Activated CD8-positive, alpha-beta memory T cell treated with anti-CD3 and anti-CD28 coated beads, Interleukin-2, amount 50 U/mL, for 1 hour (primary cell): ENCODE measurements around the gene CENPB.
A peak's percentile ranks its signal among the peaks of the same experiment; 100 is the strongest.

ENCODE experiments used
- DNase-seq: peaks from one replicate; pipeline ENCODE4 v3.0.0-alpha.2; 2020; ENCODE audit errors: extremely low read depth

Gene CENPB

DNA sequence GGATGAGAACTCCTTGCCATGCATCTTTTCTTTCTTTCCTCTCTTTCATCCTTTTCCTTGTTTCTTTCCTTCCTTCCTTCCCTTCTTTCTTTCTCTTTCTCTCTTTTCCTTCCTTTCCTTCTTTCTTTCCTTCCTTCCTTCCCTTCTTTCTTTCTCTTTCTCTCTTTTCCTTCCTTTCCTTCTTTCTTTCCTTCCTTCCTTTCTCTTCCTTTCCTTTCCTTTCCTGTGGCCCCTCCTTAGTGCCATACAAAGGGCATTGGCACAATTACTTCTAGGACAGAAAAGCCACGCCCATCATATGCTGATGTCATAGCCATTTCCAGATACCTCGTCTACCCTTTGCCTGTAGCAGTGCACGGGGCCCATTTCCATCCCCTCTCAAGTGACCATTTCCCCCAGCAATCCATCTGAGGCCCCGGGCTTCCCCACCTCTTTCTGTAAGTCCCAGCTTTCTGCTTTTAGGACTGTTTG is 2.2 kb upstream of the CENPB start:
- no peak for DNase-seq

DNA sequence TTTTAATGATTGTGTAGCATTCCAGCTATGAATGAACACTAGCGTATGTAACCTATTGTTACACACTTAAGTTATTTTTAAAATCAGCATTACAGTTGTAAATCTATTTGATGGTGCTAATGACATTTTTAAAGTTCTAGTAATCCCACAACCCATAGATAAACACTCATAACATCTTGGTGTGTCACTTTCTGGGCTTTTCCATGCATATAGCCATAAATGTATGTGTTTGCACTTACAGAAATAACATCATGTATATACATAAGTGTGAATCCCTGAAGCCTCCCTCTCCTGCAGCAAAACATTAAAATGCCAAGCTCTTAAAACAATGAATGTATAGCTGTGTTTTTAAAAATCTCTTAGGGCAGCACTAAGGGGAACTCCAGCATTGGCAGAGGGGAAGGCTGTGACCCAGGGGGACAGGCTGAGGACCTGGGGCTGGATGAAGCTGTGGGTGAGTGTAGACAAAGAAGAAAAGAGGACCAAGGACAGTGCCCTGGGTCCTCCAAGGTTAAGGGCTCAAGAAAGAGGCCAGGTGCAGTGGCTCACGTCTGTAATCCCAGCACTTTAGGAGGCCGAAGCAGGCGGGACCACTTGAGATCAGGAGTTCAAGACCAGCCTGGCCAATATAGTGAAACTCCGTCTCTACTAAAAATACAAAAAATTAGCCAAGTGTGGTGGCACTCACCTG is 929 bp upstream of the CENPB start:
- DNase-seq, result no peak

GRCh38 chr20:3786126-3786484 is 435 bp downstream of the CENPB start:
- DNase-seq, result no peak

- no peak for DNase-seq
These were observed 1.1 kb downstream of the CENPB start for GRCh38 chr20:3785240-3786125.

GRCh38 chr20:3784863-3785239 is 1.7 kb downstream of the CENPB start:
- DNase-seq, result no peak

DNA sequence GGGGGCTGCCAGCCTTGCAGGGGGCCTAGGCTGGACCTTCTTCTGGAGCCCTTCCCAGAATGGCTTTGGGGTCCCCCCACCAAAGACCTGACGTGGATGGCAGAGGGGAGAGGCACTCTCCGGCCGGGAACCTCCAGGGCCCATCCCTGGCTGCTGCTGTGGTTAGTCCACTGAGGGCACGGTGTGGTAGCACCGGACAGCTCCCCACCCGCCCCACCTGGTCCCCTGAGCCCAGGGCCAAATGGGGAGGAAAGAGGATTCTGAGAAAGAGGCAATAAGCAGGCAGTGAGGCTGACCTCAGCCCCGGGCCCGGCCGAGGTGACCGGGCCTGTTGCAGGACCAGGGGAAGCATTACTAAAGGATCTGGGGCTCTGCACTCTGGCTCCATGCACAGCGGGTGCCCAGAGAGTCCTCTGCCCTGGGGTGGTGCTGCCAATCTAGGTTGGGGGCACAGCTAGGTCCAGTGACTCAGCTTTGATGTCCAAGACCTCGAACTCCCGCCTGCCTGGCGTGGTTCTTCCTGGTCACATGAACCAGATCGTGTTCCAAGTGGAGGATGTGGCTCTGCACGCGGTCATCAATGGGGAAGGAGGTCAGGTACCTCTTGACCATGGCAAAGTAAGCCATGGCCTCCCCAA is 2.2 kb downstream of the CENPB start:
- no peak for DNase-seq

GRCh38 chr20:3783511-3784195 is 2.9 kb downstream of the CENPB start:
- DNase-seq, result no peak

DNA sequence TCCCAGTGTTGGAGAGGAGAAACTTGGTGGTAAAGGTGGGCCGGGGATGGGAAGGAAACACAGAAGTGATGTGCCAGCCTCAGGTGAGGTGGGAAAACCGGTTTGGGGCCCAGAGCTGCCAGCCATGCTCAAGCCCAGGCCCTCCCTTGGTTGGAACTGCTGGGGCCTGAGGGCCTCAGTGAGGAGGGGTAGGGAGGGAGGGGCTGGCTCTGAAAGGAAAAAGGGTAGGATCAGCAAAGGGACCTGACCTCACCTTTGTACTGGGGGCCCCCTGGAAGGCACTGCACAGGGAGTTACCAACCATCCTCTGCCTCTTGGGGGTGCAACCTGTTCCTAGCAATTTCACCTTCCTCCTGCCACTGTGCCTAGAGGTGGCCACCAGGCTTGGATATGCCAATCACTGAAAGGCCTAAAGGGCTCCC is 3.5 kb downstream of the CENPB start:
- DNase-seq, result no peak

DNA sequence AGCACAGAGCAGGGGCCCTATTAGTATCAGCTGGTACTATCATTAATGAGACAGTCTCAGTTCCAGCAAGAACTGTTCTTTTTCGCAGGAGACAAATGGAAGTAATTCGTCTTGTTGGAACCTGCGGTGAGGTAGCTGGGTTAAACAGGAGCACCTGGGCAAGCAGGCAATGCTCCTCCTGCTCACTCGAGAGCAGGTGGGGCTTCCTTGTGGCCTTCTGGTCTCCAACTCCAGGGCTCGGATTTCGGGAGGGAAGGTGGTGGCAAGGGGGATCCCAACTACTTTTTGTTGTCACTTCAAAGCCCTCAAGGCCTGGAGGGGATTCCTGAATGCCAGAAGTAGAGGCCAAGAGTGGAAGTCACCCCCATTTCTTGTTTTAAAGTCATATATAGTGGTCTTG is 3.9 kb downstream of the CENPB start:
- DNase-seq, result no peak

DNA sequence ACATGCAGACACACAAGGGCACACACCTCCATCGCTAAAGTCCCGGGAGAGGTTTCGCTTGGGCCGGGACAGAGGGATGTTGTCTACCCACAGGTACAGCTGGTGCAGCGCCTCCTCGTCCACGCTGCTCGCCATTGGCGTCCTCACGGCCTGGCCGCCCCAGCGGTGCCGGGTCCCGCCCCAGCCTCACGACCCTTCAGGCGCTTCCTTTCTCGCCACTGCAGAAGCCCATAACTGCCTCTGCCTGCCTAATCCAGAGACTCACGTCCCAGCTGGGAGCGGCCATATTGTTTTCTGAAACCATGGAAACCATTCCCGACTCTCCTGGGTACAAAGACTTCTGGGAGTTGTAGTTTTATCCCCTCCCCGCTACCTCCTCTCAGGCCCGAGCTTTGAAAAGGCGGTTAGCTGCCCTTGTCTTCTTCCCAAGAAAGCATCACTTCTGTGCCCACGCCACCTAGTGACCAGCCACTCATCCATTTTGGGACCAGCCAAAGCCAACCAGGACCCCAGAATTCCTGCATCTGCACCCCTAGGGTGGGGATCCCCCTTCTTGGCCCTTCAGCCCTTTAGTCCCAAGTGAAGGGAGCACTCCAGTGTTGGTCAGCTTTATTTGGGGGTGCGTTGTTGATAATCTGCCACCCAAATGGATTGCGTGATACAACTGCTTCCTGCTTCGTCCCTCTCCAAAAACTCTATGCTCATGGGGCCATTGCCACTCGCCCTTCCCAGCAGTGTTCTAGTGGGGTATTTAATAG is 5.2 kb downstream of the CENPB start, which contains the start of gene SPEF1:
Gene SPEF1, minus strand, starts transcription at position 296 of the 758 bp plus-strand sequence. Its CDS starts 161 bp downstream, at position 135.
- no peak for DNase-seq

DNA sequence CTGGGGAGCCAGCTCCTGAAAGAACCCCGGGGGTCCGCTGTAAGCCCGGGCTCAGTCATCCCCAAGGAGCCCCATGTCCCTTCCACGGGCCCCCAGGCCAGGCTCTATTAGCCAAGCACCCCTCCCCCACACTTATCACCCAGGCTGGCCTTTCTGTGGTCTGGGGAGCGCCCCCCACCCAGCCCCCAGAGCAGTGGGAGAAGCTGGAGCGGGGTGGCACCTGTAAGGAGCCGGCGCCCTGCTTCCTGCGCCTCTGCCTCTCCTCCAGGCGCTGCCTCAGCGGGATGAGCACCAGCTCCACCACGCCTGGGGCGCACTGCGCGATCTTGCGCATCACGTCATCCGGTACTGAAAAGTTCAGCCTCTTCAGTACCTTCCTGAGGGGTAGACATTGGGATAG is 7.6 kb downstream of the CENPB start:
- DNase-seq, result no peak

DNA sequence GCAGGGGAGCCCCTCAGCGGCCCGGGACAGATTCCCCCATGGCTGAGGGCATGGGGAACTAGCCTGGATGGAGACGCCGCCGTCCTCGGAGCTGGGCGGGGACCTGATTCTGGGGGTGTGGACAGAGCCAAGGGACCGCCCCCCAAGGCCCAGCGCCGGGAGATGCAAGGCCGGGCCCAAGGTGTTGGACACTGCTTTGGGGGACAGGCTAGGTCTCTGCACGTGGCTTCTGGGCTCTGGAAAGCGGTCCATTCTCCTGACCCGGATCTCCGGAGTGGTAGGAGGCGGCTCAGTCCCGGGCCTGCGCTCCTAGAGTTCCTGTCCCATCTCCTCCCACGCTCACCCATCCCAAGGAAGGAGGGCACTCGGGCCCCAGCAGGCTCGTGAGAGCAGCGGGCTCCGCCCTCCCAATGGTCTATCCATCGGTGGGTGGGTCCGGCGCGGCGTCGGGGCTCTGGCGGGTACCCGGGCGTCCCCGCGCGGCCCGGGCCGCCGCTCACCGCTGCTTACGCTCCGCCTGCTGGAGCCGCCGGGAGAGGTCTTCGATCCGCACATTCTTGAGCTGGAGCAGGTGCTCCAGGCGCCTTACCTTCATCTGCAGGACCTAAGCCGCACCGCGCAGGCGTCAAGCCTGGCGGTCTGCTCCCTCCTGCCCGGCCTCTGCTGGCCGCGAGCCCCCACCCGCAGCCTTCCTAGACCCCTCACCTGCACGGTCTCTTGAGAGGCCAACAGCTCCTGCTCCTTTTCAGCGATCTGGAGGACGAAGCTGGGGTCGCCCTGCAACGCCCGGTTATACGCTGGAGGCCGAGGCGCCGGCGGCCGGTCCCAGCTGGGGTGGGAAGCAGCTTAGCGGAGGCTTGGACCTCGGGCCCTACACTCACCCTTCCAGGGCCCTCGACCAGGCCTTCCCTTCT is 8.6 kb downstream of the CENPB start:
- DNase-seq, result no peak

- DNase-seq, result no peak
These were observed 9.2 kb downstream of the CENPB start for GRCh38 chr20:3777381-3777715.

DNA sequence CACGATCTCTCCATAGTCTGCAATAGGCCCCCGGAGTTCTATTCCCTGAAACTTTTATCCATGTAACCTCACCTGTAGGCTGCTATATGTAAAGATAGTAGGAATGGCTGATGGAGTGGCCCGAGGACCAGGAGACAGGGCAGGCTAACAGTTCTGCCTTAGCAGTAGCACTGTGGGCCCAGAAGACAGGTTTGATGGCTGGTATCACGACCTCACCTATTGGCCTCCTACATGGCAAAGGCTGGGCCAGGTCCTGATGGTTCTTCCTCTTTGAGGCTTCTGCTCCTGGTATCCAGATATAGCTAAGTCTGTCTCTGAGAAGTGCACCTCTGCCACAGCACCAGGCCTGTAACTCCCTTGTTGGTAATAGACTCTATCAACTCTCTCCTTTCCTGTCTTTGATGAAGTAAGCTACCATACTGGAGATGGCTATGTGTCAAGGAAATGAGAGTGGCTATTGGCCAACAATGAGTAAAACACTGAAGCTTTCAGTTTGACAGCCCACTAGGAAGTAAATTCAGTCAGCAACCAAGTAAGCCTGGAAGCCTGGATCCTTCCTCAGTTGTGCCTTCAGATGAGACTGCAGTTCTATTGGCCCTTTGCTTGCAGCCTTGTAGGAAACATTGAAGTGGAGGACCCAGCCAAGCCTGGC is 11.0 kb downstream of the CENPB start:
- no peak for DNase-seq

DNA sequence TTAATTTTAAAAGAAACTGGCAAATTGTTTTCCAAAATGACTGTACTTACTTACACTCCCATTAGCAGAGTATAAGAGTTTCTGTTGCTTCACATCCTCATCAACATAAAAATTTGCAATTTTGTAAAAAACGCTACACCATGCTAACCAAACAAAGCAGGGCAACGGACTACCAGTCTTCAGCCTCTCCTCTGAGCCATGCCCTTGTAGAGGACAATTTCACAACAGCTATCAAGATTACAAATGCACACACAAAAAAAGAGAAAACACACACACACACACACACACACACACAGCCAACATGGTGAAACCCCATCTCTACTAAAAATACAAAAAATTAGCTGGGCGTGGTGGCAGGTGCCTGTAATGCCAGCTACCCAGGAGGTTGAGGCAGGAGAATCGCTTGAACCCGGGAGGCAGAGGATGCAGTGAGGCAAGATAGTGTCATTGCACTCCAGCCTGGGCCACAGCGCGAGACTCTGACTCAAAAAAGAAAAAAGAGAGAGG is 14.9 kb downstream of the CENPB start:
- no peak for DNase-seq

- peak; percentile 60 for DNase-seq
These were observed 18.0 kb downstream of the CENPB start for GRCh38 chr20:3768342-3769130.

DNA sequence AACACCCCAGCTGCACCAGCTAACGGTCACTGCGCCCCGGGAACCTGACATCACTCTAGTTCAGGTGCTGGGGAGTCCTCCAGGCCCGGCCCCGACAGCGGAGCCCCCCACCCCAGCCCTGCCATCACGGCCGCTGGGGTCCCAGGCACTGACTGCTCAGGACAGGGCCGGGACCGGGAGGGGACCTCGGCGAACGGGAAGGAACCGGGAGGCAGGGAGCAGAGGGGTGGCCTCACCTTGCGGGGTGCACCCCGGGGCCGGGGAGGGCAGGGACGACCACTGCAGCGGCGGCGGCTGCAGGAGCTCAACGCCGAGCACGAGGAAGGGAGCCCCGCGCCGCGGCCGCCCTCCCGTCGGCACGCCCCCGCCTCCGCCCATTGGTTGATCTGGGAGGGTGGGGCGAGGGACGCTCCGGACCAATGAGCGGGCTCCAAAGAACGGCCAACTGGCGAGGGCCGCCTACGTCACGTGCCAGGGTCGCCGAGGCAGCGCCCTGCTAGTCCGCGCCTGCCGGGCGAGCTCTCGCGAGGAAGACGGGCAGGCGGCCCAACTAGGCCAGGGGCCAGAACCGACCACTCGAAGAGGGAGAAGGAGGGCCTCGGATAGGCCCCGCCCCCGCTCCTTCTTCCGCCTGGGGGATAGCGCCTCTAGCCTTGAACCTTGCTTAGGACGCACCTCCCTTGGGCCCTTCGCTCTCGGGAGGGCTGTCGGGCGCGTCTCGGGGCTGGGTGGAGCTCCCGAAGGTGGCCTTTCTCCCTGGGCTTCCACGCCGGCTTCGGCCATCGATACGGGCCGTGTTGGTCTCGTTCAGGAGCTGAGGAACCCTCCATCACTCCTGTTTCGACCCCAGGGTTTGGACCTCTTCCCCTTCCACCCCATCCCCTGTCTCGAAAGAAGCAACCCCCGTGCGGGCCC is 18.9 kb downstream of the CENPB start, which contains the start of gene ADISSP:
Gene ADISSP, minus strand, starts transcription at position 327 of the 915 bp plus-strand sequence. CDS start 7,653 bp downstream, outside the sequence.
- DNase-seq, result peak; percentile 91

- no peak for DNase-seq
These were observed 19.5 kb downstream of the CENPB start for GRCh38 chr20:3767110-3767426.
